Stimulated activated CD8-positive, alpha-beta memory T cell treated with anti-CD3 and anti-CD28 coated beads, Interleukin-12 subunit alpha, Interleukin-12 subunit beta, amount 100 ng/mL, for 4 hours (primary cell): ENCODE results near the gene ADM.

ENCODE experiments used
- DNase-seq: peaks from one replicate; pipeline ENCODE4 v3.0.0-alpha.2; 2020; ENCODE audit warnings: low read depth

ADM gene

DNA sequence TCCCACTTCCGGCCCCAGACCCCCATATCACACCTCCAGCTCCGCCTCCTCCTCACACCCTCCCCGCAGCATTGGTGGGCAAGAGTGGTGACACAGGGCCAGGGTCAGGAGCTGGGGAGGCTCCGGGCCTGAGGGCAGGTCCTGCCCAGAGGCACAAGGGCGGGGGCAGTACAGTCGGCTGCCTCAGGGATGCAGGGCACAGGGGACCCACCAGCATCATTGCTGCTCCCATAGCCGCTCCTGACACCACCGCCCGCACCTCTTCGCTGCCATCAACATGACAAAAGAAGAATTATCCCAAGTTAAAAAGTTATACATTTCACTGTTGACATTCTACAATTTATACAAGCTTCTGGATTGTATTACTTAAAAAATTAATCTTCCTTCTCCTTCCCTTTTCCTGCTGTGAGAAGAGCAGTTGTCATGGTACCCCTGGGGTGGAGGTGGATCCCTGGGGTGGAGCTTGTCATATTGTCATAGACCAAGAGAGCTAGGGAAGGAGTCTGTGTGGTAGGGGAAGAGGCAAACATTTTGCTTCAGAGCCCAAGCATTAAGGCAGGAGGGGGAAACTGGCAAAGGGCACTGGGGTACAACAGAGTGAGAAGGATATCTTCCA, 15.0 kb upstream of the ADM start:
- DNase-seq = no peak

- no peak for DNase-seq
Observed at GRCh38 chr11:10291801-10292638, 12.9 kb upstream of the ADM start.

- peak; percentile 70 for DNase-seq
Observed at GRCh38 chr11:10293423-10294289, 11.2 kb upstream of the ADM start, which contains the start of gene SBF2. Gene SBF2 (minus strand): TSS chr11:10294219. CDS start chr11:10294069, 150 bp downstream.

- DNase-seq = no peak
Observed at GRCh38 chr11:10294290-10294953, 10.5 kb upstream of the ADM start.

DNA sequence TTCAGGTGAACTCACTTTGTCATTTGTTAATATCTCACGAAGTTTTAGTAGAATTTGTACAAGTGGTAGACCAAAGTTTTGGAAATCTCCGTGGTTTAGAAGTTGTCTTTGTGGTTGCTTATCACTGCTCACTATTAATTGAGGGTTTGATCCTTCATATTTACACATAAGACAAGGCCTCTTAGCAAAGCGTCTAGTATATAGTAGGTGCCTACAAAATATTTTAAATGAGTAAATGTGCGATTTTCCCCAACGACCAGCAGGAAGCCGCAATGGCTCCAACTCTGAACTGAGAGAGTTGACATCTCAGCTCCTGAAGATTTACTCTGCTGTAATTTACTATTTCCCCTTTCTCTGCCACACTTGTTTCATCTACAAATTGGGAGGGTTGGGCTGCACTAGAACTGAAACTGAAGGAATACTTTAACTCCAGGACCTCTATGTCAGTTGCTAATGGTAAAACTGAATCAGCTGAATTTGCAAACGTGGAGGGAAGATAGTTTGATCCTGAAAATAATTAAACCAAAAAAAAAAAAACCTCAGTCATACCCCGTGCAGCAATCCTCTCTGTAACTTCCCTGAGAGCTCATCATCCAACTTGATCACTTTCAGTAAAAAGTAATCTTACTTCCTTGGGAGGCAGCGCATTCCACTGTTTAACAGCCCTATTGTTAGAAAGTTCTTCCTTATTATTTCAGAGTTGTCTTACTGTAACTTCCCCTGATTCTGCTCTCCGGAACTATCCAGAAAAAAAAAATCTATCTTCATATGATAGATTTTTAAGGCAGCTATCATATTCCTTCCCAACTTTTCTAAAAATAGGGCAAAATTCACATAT, 9.6 kb upstream of the ADM start:
- no peak for DNase-seq

- no peak for DNase-seq
Observed at GRCh38 chr11:10298342-10298741, 6.5 kb upstream of the ADM start.

DNA sequence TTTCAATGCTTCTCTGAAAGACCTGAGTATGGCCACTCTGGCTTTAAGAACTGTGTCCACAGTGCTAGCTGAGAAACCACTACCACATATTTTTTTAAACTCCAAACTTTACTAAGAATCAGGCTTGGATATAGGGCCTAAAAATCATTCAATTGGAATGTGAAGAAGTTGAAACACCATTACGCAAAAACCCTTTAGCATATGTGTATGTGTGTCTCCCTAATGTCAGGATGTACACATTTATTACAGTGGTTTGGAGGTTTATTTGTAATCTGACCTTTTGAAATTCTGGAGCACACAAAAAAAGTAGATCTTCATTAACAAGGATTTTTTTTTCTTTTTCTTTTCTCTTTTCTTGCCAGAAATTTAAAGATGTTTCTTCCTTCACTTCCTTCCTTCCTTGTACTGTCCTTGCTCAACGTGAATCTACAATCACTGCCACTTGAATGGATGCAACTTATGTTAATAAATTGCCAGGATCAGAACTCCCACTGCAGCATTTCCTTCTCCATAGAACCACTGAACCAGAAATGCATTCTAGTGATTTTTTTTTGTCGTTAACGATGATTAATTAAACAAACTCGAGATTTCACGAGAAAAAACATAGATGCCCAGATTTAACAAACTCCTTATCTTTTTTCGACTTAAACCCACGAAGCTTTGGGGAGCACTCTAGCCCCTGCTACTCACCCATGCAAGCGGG, 3.1 kb upstream of the ADM start:
- no peak for DNase-seq

DNA sequence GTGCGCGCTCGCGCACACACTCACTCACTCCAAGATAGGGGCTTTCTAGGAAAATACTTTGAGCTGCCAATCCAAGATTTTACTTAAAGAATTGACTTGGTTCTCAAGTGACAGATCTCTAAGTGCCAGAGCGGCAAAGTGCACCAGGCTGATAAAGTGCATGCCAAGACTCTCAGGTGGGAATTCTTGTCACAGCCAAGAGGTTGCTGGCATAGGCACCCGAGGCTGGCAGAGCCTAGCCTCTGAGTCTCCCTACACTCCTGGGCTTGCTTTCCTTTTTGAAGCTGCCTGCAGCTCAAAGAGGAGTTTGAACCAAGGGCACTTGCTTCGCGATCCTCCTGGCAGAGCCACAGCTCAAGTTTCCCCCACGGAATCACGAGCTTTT, 2.5 kb upstream of the ADM start:
- DNase-seq = no peak

GRCh38 chr11:10302744-10303557, 1.9 kb upstream of the ADM start:
- DNase-seq = peak; percentile 56

DNA sequence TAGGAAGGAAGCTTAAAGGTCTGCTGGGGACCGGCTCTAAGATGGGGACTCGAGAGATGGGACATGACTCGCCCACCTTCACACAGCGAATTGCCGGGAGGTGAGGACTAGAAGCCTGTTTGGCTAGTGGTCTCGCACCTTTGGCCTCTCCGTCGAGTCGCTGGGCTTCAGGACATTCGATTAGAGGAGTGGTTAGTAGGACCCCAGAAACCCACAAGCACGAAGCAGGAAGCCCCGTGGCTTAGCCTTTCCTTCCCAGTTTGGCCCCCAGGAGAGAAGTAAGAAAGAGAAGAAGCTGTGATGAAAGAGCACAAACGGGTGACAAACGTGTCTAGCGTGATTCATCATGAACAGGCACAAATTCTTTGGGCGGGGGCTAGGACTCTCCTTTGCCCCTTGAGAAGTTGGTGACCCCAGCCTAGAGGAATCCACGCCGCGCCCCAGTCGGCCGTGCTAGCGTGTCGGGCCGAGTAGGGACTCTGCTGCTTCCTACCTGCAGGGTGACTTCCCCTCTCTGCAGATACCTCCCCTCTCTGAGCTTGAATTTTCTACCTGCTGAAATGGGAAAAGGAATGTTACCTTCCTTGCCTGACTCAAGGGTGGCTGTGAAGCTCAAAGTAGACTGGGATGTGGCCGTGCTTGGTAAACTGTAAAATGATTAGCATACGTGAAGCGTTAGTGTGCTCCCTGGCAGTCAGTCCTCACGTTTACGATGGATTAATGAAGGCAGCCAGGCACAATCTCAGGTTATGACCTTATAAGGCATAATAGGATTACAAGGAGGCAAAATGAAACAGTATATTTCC, 1.1 kb upstream of the ADM start:
- no peak for DNase-seq

DNA sequence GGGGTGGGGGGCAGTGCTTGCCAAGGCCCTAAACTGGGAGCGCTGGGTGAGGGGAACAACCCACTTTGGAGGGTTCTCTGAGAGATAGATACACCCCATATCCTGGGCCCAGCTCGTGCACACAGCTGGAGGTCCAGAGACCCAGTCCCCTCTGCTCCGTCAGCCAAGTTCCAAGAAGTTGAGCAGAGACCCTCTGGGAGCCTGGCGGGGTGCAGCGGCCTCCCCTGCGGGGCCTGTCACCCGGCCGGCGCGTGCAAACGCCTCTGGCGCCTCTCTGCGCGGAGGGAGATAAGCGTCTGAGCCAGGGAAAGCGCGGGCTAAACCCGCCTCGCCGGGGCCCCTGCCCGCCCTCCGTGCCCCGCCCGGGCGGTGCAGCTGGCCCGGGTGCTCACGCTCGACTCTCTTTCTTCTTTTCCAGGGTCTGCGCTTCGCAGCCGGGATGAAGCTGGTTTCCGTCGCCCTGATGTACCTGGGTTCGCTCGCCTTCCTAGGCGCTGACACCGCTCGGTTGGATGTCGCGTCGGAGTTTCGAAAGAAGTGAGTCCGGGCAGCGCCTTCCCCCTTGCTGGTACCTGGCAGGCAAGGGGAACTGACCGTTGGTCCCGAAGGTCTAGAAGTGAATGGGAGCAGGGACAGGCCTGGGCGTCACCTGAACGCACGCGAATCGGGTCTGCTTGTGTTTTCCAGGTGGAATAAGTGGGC, 540 bp downstream of the ADM start:
- no peak for DNase-seq

DNA sequence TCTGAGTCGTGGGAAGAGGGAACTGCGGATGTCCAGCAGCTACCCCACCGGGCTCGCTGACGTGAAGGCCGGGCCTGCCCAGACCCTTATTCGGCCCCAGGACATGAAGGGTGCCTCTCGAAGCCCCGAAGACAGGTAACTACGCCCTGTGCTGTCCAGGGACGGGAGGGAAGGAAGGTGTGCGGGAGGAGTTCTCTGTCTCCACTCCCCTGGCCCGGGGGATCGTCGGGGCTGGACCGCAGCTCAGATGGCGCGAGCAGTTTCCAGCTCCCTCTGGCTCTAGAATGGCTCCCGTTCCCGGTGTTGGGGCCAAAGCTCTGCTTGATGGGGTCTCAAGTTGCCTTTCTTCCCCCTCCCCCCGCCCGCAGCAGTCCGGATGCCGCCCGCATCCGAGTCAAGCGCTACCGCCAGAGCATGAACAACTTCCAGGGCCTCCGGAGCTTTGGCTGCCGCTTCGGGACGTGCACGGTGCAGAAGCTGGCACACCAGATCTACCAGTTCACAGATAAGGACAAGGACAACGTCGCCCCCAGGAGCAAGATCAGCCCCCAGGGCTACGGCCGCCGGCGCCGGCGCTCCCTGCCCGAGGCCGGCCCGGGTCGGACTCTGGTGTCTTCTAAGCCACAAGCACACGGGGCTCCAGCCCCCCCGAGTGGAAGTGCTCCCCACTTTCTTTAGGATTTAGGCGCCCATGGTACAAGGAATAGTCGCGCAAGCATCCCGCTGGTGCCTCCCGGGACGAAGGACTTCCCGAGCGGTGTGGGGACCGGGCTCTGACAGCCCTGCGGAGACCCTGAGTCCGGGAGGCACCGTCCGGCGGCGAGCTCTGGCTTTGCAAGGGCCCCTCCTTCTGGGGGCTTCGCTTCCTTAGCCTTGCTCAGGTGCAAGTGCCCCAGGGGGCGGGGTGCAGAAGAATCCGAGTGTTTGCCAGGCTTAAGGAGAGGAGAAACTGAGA, 1.4 kb downstream of the ADM start:
- no peak for DNase-seq

DNA sequence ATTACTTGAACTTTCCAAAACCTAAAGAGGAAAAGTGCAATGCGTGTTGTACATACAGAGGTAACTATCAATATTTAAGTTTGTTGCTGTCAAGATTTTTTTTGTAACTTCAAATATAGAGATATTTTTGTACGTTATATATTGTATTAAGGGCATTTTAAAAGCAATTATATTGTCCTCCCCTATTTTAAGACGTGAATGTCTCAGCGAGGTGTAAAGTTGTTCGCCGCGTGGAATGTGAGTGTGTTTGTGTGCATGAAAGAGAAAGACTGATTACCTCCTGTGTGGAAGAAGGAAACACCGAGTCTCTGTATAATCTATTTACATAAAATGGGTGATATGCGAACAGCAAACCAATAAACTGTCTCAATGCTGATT, 2.1 kb downstream of the ADM start:
- no peak for DNase-seq

DNA sequence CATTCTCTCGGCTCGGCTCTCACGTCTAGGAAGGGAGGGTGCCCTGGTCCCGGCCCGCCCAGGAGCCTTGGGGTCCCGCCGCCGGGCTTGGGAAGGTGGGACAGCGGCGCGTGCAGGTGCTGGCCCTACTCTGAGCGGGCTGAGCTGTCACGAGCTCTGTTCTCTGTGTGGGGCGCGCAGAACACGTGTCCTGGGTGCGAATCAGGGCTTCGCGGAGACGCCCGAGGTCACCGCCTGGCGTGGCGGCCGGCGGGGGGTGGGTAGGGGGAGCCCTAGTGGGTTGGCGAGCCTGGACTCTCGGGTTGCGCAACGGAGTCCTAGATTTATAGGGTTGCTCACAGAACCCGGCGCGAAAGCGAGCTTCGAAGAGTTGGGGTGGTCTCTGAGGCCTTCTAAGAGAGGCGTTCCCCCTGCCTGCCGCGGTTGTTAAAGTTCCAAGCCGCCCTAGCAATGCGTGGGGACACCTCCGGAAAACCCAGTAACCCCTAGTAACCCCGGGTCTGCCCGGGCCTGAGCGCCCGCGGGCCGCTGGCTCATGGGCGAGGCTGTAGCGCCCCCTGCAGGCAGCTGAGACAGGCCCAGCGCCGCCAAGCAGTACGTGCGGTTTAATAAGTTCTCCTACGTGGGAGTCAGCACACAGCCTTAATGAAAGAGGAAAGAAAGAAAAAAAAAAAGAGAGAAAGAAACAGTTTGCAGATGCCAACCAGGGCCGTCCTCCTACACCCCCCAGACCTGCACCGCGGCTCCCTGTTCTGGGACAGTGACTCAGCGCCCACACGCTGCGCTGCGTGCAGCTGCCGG, 2.7 kb downstream of the ADM start:
- peak; percentile 79 for DNase-seq

DNA sequence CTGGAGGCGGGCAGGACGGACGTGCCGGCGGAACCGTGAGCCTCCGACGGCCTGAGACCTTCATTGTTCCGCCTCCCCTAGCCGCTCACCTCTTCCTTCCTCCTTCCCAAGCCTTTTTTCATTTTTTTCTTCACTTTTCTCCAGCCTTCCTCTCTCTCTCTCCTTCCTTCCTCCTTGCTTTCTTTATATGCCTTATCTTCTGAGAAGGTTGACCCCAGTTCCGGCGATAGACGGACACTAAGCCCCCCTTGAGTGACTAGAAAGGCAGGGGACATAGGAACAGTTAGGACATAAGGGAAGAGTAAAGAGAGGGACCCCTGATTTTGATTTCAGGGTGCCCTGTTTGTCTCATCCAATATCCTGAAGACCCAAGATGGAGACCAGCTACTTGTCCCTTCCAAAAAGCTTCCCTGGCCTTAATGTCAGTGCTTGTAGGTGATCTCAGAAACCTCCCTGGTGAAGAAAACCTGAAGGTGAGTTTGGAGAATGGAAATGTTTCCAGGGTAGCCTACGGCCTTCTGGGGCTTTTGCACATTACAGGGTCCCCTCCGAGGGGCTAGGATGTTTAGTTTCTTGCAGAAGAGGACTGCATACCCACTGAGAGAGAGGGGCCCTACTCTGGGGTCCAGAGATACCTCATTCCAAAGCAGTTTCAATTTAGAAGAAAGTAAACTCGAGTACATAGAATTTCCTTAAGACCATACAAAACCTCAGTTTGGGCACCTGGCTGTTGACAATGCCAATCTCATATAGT, 3.5 kb downstream of the ADM start:
- DNase-seq = no peak
